ENCODE results near the gene SLC45A2.
"Not testable (repeated sequence)": the region's sequence is repeated elsewhere in the genome, so short reads cannot be mapped to it uniquely, and the experiment has no call there.

Gene SLC45A2

GRCh38 chr5:33929925-33930690 is 54.4 kb downstream of the SLC45A2 start:
- TF ChIP-seq ZFX (IDR thresholded peaks at IDR 0.05; ENCODE audit: borderline replicate concordance) = no peak
- TF ChIP-seq CTCF (IDR thresholded peaks at IDR 0.05) = no peak

GRCh38 chr5:33928283-33928682 is 56.2 kb downstream of the SLC45A2 start:
- no peak overlapping the region for H3K27ac ChIP-seq
- TF ChIP-seq ZFX (IDR thresholded peaks at IDR 0.05; ENCODE audit: borderline replicate concordance) = no peak
- TF ChIP-seq CTCF (IDR thresholded peaks at IDR 0.05) = no peak

More at GRCh38 chr5:33929925-33930690, 54.4 kb downstream of the SLC45A2 start:
- H3K27ac ChIP-seq = no peak overlapping the region

- TF ChIP-seq CTCF (IDR thresholded peaks at IDR 0.05) (no peak), ZFX (IDR thresholded peaks at IDR 0.05; ENCODE audit: borderline replicate concordance) (no peak)
- no peak overlapping the region for H3K27ac ChIP-seq
Measured at GRCh38 chr5:33927685-33928084, 56.8 kb downstream of the SLC45A2 start.

DNA sequence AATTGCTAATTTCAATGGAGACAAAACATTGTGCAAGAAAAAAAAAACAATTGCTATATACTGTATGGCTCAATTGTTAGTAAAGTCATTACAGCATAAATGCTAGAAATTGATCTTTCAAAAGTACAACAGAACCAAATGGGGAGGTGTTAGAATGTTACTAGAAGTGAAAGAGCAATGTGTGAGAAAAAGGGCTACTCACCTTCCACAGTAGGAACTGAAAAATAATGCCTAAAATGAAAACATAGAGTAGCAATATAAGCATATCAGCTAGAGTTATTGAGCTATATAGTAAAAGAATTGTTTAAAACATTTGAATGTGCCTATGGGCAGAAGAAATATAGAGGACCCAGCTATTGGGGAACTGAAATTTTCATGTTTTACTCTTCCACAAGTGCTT is 59.2 kb downstream of the SLC45A2 start:
- no peak for TF ChIP-seq ZFX (IDR thresholded peaks at IDR 0.05; ENCODE audit: borderline replicate concordance)
- H3K27ac ChIP-seq = no peak overlapping the region

DNA sequence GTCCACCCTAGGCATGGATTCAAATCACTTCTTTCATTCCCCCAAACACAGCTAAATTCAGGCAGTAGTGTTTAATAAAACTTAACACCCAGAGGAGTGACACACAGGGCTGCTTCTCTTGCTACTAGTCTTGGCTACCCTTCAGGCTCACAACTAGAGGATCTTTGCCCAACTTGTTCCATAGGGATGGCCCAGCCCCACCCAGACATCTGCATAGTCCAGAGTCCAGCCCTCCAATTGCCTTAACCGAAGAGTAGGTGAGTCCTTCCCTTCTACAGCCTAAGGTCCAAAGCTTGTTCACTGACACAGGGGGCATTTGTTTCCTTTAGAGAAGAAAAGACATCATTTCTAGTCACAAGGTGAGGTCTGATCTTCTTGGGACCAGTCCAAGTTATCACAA is 63.5 kb downstream of the SLC45A2 start:
- TF ChIP-seq CTCF (IDR thresholded peaks at IDR 0.05) = no peak
- TF ChIP-seq ZFX (IDR thresholded peaks at IDR 0.05; ENCODE audit: borderline replicate concordance) = no peak
- no peak overlapping the region for H3K27ac ChIP-seq

DNA sequence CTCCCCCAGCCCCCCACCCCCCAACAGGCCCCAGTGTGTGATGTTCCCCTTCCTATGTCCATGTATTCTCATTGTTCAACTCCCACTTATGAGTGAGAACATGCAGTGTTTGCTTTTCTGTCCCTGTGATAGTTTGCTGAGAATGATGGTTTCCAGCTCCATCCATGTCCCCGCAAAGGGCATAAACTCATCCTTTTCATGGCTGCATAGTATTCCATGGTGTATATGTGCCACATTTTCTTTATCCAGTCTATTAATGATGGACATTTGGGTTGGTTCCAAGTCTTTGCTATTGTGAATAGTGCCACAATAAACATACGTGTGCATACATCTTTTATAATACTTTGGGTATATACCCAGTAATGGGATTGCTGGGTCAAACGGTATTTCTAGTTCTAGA is 69.6 kb downstream of the SLC45A2 start:
- H3K27ac ChIP-seq = not testable (repeated sequence)

DNA sequence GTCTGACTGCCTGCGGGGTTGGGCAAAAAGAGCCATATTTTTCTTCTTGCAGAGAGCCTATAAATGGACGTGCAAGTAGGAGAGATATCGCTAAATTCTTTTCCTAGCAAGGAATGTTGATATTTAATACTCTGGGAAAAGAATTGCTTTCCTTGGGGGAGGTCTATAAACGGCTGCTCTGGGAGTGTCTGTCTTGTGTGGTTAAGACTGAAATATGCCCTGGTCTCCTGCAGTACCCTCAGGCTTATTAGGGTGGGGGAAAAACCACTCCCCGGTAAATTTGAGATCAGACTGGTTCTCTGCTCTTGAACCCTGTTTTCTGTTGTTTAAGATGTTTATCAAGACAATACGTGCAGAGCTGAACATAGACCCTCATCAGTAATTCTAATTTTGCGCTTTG is 78.2 kb downstream of the SLC45A2 start:
- H3K27ac ChIP-seq = not testable (repeated sequence)

DNA sequence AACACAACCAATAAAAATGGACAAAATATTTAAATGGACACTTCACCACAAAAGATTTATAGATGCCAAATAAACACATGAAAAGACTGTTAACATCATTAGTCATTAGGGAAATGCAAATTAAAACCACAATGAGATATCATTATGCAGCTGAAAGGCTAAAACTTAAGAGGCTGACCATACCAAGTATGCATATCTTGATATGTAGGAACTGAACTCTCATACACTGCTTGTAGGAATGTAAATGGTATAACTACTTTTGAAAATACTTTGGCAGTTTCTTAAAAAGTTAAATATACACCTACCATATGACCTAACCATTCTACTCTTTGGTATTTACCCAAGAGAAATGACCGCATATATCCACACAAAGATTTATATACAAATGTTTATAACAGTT is 79.1 kb downstream of the SLC45A2 start:
- no peak for TF ChIP-seq CTCF (IDR thresholded peaks at IDR 0.05)
- H3K27ac ChIP-seq = no peak overlapping the region

DNA sequence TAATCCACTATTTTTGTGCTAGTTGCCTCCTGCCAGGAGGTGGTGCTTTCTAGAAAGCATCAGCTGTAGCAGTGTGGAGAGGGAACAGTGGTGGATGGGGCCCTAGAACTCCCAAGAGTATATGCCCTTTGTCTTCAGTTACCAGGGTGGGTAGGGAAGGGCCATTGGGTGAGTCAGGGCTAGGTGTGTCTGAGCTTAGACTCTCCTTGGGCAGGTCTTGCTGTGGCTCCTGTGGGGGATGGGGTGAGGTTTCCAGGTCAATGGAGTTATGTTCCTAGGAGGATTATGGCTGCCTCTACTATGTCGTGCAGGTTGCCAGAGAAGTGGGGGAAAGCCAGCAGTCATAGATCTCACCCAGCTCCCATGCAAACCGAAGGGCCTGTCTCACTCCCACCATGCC is 81.4 kb downstream of the SLC45A2 start:
- TF ChIP-seq ZFX (IDR thresholded peaks at IDR 0.05; ENCODE audit: borderline replicate concordance) (no peak), CTCF (IDR thresholded peaks at IDR 0.05) (no peak)
- H3K27ac ChIP-seq = no peak overlapping the region
